HUES64 (cell line): Measurements from ENCODE around the gene KIAA1671.

Source experiments
- H3K27ac ChIP-seq: 2 replicates; pipeline ENCODE4 v1.7.0; 2013; ENCODE audit warnings: low read depth, low read length, inconsistent platforms
- H3K27me3 ChIP-seq: 2 replicates; pipeline ENCODE4 v1.6.1; 2013; ENCODE audit warnings: mild to moderate bottlenecking, low read length; ENCODE audit not compliant: insufficient read depth
- H3K36me3 ChIP-seq: 2 replicates; pipeline ENCODE4 v1.6.1; 2013; ENCODE audit warnings: mild to moderate bottlenecking, low read length; ENCODE audit not compliant: insufficient read depth
- H3K4me1 ChIP-seq: 2 replicates; pipeline ENCODE4 v1.6.1; 2013; ENCODE audit warnings: mild to moderate bottlenecking, low read length, moderate library complexity; ENCODE audit not compliant: insufficient read depth
- H3K4me3 ChIP-seq: 2 replicates; pipeline ENCODE4 v1.5.1; 2013; ENCODE audit warnings: mild to moderate bottlenecking, low read length, moderate library complexity
- H3K9ac ChIP-seq: 2 replicates; pipeline ENCODE4 v1.6.1; 2013; ENCODE audit warnings: mild to moderate bottlenecking, low read depth, low read length
- H3K9me3 ChIP-seq: 2 replicates; pipeline ENCODE4 v1.6.1; 2013; ENCODE audit warnings: low read depth, low read length; ENCODE audit not compliant: insufficient read depth
- WGBS: fragments of 150-250, 120-280 bp; methylation state at CpG from one replicate; pipeline ENCODE4 v1.1.7; 2013; ENCODE audit warnings: missing lambda C conversion rate; 5-methylcytosine and 5-hydroxymethylcytosine counted together

Gene KIAA1671

GRCh38 chr22:24996420-24996952, 44.0 kb downstream of the KIAA1671 start:
- peak overlapping the region; percentile 26; the same call in 1 of the 2 replicates for H3K4me3 ChIP-seq
- no peaks in the 10 kb centered on the region for H3K36me3 ChIP-seq
- H3K9ac ChIP-seq: peak overlapping the region; percentile 8; the same call in 1 of the 2 replicates
- WGBS: 7% methylated on average over 5 of the region's 5 CpGs
- peaks cover 23% of the 10 kb centered on the region for H3K4me1 ChIP-seq
- peak overlapping the region; percentile 76 for H3K27ac ChIP-seq
- H3K27me3 ChIP-seq: no peaks in the 10 kb centered on the region
- no peaks in the 10 kb centered on the region for H3K9me3 ChIP-seq

- Histone ChIP-seq H3K27ac (peak overlapping the region; percentile 76), H3K27me3 (no peaks in the 10 kb centered on the region), H3K4me3 (peak overlapping the region; percentile 26; the same call in 1 of the 2 replicates), H3K4me1 (peaks cover 25% of the 10 kb centered on the region), H3K9me3 (no peaks in the 10 kb centered on the region), H3K36me3 (no peaks in the 10 kb centered on the region), H3K9ac (peak overlapping the region; percentile 15; the same call in 1 of the 2 replicates)
- 28% methylated on average over 6 of the region's 6 CpGs for WGBS
These were observed 44.5 kb downstream of the KIAA1671 start for GRCh38 chr22:24997023-24997422.

GRCh38 chr22:25000686-25001085, 48.2 kb downstream of the KIAA1671 start:
- H3K4me1 ChIP-seq: peaks cover 26% of the 10 kb centered on the region
- no peaks in the 10 kb centered on the region for H3K9me3 ChIP-seq
- WGBS: 83% methylated on average over 8 of the region's 8 CpGs
- no peak overlapping the region for H3K27ac ChIP-seq
- no peak overlapping the region for H3K4me3 ChIP-seq
- H3K9ac ChIP-seq: no peak overlapping the region
- no peaks in the 10 kb centered on the region for H3K36me3 ChIP-seq
- H3K27me3 ChIP-seq: no peaks in the 10 kb centered on the region

GRCh38 chr22:25002241-25002985, 49.9 kb downstream of the KIAA1671 start:
- Histone ChIP-seq H3K36me3 (no peaks in the 10 kb centered on the region), H3K27me3 (no peaks in the 10 kb centered on the region), H3K4me1 (peaks cover 19% of the 10 kb centered on the region), H3K4me3 (no peak overlapping the region), H3K9me3 (no peaks in the 10 kb centered on the region), H3K9ac (no peak overlapping the region), H3K27ac (no peak overlapping the region)
- 69% methylated on average over 1 of the region's 1 CpG for WGBS

GRCh38 chr22:25006354-25006753, 53.8 kb downstream of the KIAA1671 start:
- WGBS: 12% methylated on average over 4 of the region's 4 CpGs
- Histone ChIP-seq H3K9ac (peak overlapping the region; percentile 39), H3K4me3 (no peak overlapping the region), H3K27me3 (no peaks in the 10 kb centered on the region), H3K4me1 (peaks cover 14% of the 10 kb centered on the region), H3K27ac (peak overlapping the region; percentile 85), H3K9me3 (no peaks in the 10 kb centered on the region), H3K36me3 (no peaks in the 10 kb centered on the region)

DNA sequence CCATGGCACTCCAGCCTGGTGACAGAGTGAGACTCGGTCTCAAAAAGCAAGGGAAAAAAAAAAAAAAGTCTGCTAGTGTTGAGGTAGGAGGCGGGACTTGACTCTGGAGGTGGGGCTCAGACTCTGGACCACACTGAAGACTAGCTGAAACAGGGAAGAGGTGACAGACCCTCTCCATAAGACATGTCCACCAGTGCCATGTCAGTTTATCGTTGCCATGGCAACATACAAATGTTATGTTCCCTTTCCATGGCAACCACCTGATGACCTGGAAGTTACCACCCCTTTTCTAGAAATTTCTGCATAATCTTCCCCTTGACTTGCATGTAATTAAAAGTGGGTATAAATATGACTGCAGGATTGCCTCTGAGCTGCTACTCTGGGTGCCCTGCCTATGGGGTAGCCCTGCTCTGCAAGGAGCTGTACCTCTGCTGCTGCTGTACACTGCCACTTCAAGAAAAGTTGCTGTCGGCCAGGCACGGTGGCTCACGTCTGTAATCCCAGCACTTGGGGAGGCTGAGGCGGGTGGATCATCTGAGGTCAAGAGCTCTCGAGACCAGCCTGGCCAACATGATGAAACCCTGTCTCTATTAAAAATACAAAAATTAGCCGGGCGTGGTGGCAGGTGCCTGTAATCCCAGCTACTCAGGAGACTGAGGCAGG, 55.1 kb downstream of the KIAA1671 start:
- H3K27ac ChIP-seq: no peak overlapping the region
- H3K27me3 ChIP-seq: no peaks in the 10 kb centered on the region
- H3K9ac ChIP-seq: no peak overlapping the region
- H3K4me1 ChIP-seq: peaks cover 11% of the 10 kb centered on the region
- no peaks in the 10 kb centered on the region for H3K36me3 ChIP-seq
- 94% methylated on average over 10 of the region's 10 CpGs for WGBS
- H3K4me3 ChIP-seq: no peak overlapping the region
- H3K9me3 ChIP-seq: no peaks in the 10 kb centered on the region

- H3K27ac ChIP-seq: no peak overlapping the region
- H3K9ac ChIP-seq: no peak overlapping the region
- no peak overlapping the region for H3K4me3 ChIP-seq
- peaks cover 17% of the 10 kb centered on the region for H3K4me1 ChIP-seq
- WGBS: 99% methylated on average over 2 of the region's 2 CpGs
- no peaks in the 10 kb centered on the region for H3K9me3 ChIP-seq
- H3K36me3 ChIP-seq: no peaks in the 10 kb centered on the region
- no peaks in the 10 kb centered on the region for H3K27me3 ChIP-seq
These were observed 56.1 kb downstream of the KIAA1671 start for GRCh38 chr22:25008666-25009065.

DNA sequence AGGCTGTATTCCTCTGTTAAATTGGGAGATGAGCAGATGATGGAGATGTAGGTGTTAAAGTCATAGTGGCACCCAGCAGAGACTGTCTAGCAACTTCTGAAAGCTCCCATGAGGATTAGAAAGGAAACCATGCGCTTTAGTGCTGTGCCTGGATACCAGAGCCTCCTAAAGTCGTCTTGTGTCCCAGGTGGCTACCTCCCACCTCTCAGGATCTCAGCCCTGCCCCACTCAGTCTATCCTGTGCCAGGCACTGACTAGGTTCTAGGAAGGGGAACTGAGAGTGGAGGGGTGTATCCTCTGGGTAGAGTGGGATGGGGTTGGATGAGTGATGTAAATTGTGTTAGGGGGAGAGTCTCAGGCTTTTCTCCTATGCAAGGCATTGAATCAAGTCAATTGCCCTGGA, 60.2 kb downstream of the KIAA1671 start:
- H3K27ac ChIP-seq: no peak overlapping the region
- no peak overlapping the region for H3K9ac ChIP-seq
- no peaks in the 10 kb centered on the region for H3K27me3 ChIP-seq
- H3K4me3 ChIP-seq: no peak overlapping the region
- H3K9me3 ChIP-seq: no peaks in the 10 kb centered on the region
- H3K36me3 ChIP-seq: peaks cover 4% of the 10 kb centered on the region; the same call in 1 of the 2 replicates
- H3K4me1 ChIP-seq: peaks cover 14% of the 10 kb centered on the region
- WGBS: 54% methylated on average over 2 of the region's 2 CpGs

- Histone ChIP-seq H3K4me1 (peaks cover 14% of the 10 kb centered on the region), H3K9ac (no peak overlapping the region), H3K27ac (no peak overlapping the region), H3K4me3 (no peak overlapping the region), H3K36me3 (peaks cover 4% of the 10 kb centered on the region; the same call in 1 of the 2 replicates), H3K9me3 (no peaks in the 10 kb centered on the region), H3K27me3 (no peaks in the 10 kb centered on the region)
- WGBS: 71% methylated on average over 1 of the region's 1 CpG
These were observed 61.1 kb downstream of the KIAA1671 start for GRCh38 chr22:25013607-25014006.

- Histone ChIP-seq H3K27ac (no peak overlapping the region), H3K4me3 (no peak overlapping the region), H3K27me3 (no peaks in the 10 kb centered on the region), H3K36me3 (peaks cover 4% of the 10 kb centered on the region; the same call in 1 of the 2 replicates), H3K9me3 (no peaks in the 10 kb centered on the region), H3K9ac (no peak overlapping the region), H3K4me1 (peaks cover 14% of the 10 kb centered on the region)
- WGBS: 86% methylated on average over 5 of the region's 5 CpGs
These were observed 62.6 kb downstream of the KIAA1671 start for GRCh38 chr22:25014896-25015755.
